Gastrocnemius medialis (tissue), 4 donors: ENCODE results near the gene OR12D3.

ENCODE experiments used
- CTCF ChIP-seq, 5 experiments: fragments of 450-650 bp in 3 of 5; fragments of 200-600 bp in 2 of 5; sonication (generic) in 2 of 5; IDR thresholded peaks in 4 of 5; conservative IDR thresholded peaks in 1 of 5; 1 replicate in 4 of 5; 2 replicates in 1 of 5; pipeline ENCODE4 v1.5.1; 2016 to 2019; ENCODE audit warnings: antibody characterized with exemption in 5 of 5, mild to moderate bottlenecking in 3 of 5, moderate library complexity in 3 of 5
- POLR2A ChIP-seq, 2 donors: fragments of 450-650 bp; IDR thresholded peaks; one replicate each; pipeline ENCODE4 v1.6.1; 2017; ENCODE audit warnings: antibody characterized with exemption in 2 of 2, mild to moderate bottlenecking in 2 of 2, moderate library complexity in 2 of 2

DNA sequence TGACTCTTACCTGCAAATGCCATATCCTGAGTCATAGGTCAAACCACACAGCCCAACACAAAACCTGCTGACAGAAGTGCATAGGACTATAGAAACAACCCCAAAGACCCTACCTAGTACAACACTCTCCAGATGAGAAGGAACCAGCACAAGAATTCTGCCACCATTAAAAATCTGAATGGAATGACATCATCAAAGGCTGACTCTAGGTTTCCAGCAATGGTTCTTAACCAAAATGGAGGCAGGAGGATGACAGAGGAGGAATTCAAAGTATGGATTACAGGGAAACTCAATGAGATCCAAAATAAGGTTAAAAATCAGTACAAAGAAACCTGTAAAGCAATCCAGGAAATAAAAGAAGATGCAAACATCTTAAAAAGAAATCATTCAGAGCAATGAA, 42.4 kb downstream of the OR12D3 start:
- TF ChIP-seq POLR2A (IDR thresholded peaks at IDR 0.05) (no peak), CTCF (IDR thresholded peaks at IDR 0.05 in 4 of 5, conservative IDR thresholded peaks at IDR 0.05 in 1 of 5) (no peak)
